Activated naive CD4-positive, alpha-beta T cell treated with anti-CD3 and anti-CD28 coated beads, Interleukin-2, amount 50 U/mL, for 16 hours (primary cell): ENCODE measurements around the gene PLXNA3.

Source experiments
- DNase-seq: peaks from one replicate; pipeline ENCODE4 v3.0.0-alpha.2; 2020

PLXNA3 gene

GRCh38 chrX:154436374-154436982 lies 21.6 kb upstream of the PLXNA3 start:
- peak; percentile 61 for DNase-seq

GRCh38 chrX:154436983-154437752 lies 20.9 kb upstream of the PLXNA3 start, which contains the start of gene GDI1:
TSS of gene GDI1 (plus strand) at chrX:154437154. CDS start at chrX:154437255, 101 bp downstream.
- peak; percentile 56 for DNase-seq

DNA sequence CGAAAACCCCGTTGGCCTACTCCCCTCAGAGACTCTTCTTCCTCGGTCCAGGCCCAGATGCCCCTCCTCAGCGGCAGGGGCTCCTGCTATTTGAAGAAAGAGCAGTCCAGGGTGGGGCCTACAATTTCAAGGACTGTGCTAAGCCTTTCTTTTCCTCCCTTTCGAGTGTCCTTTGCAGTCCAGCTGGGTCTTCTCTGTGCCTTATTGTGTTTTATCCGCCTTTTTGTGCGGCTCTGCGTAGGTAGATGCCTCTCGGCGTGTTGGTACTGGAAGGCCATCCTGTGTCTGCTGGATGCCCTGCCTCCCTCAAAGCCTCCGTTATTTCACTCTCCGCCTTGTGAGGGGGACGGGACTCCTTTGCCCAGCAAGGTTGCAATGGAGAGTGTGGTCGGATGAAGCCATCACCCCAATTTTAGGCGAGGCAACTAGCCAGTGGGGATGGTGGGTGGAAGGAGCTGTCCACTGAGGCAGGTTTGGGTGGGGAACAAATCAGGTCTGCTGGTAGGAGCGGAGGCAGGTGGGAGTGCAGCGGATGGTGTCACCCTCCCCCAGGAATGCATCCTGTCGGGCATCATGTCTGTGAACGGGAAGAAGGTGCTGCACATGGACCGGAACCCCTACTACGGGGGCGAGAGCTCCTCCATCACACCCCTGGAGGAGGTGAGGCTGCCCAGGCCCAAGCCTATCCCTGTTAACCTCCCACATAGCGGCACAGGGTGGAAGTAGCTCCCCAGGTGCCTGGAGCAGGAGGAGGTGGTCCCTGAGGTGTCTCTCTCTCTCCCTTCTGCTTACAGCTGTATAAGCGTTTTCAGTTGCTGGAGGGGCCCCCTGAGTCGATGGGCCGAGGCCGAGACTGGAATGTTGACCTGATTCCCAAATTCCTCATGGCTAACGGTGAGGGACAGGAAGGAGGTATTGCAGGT lies 19.8 kb upstream of the PLXNA3 start:
- no peak for DNase-seq

DNA sequence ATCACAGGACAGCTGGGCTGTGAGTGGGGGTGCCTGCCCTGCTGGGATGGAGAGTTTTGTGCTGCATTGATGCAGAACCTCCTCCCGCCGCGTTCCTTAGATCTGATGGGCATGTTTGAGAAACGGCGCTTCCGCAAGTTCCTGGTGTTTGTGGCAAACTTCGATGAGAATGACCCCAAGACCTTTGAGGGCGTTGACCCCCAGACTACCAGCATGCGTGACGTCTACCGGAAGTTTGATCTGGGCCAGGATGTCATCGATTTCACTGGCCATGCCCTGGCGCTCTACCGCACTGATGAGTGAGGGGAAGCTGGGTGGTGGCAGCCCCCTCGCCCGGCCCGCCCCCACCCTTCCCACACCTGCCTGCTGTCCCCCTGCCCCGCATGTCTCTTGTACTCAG lies 18.2 kb upstream of the PLXNA3 start:
- no peak for DNase-seq

DNA sequence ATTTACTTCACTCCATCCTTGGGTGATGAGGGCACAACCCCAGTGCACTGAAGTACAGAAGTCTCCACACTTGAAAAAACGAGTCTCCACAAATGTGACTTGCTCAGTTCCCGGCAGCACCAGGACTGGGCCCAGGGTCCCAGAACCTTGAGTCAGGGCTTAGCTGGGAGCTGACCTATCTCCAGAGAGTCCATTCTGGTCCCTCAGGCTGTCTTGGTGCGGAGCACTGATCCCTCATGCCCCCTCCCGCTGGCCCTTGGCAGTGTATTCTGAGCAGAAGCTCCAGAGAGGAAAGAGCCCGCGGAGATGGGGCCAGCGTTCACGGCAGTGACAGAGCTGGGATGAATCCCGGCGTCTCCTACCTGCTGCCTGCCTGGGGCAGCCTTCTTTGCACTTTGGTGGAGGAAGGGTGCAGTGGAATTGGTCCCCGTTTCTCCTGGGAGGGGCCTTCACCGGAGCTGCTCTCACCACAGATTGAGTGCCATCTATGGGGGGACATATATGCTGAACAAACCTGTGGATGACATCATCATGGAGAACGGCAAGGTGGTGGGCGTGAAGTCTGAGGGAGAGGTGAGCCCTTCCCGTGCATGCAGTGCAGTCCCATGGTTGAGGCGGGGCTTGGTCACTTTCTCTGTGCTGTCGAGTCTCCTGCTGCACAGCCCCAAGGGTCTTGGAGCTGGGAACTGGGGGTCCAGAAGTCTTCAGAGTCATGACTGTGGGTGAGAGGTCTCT lies 17.3 kb upstream of the PLXNA3 start:
- DNase-seq, result no peak

GRCh38 chrX:154441564-154441963 lies 16.5 kb upstream of the PLXNA3 start:
- DNase-seq, result no peak

GRCh38 chrX:154441984-154442707 lies 15.9 kb upstream of the PLXNA3 start:
- no peak for DNase-seq

DNA sequence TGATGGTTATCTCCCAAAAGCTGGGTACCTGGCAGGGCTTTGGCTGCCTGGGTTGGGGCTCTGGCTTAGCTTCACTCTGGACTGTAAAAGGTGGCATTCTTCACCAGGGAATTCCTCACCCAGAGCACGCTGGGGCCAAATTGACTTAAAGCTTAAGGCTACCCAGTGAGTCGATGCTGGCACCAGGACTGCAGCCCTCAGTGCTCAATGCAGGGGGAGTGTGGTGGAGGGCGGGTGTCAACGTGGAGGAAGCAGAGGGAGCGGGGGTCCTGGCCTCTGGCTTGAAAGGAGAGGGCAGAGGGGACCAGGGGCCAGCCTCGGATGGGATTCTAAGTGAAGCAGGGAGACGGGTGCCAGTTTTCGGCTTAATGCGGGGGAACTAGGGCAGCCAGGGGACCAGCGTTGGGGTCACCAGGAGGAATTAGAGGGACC lies 14.6 kb upstream of the PLXNA3 start:
- DNase-seq, result no peak

GRCh38 chrX:154443992-154444754 lies 13.9 kb upstream of the PLXNA3 start, which contains the start of gene FAM50A:
TSS of gene FAM50A (plus strand) at chrX:154444141. CDS start at chrX:154444236, 95 bp downstream.
- DNase-seq, result peak; percentile 72

- DNase-seq, result no peak
Measured at GRCh38 chrX:154444755-154445246, 13.3 kb upstream of the PLXNA3 start.

GRCh38 chrX:154445776-154446175 lies 12.3 kb upstream of the PLXNA3 start:
- DNase-seq, result no peak

- no peak for DNase-seq
Measured at GRCh38 chrX:154446430-154446829, 11.7 kb upstream of the PLXNA3 start.

DNA sequence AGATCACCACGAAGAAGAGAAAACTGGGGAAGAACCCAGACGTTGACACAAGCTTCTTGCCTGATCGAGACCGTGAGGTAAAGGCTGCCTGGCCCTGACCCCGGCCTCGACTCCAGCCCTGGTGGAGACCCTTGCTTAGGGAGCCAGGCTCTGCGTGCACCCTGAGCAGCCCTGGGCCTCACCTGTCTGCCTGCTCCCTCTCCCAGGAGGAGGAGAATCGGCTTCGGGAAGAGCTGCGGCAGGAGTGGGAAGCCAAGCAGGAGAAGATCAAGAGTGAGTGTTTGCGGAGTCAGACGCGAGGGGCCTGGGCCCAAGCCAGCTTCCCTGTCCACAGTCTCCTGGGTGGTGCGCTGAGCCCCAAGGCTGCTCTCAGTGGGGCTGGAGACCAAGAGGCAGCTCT lies 9.6 kb upstream of the PLXNA3 start:
- no peak for DNase-seq

DNA sequence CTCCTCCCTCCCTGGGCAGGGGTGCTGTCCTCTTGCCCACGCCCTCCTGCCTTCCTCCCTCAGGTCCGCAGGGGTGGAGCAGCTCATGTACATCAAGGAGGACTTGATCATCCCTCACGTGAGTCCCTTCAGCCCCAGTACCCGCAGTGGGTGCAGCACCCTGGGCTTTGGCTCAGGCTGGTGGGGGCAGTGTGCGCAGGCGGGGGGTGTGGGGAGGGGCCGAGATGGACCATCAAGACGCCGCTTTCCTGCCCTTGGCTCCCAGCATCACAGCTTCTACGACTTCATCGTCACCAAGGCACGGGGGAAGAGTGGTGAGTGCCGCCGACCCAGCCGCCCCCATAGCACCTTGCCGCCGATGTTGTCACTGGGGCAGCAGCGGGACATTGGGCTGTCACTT lies 8.5 kb upstream of the PLXNA3 start:
- DNase-seq, result no peak

DNA sequence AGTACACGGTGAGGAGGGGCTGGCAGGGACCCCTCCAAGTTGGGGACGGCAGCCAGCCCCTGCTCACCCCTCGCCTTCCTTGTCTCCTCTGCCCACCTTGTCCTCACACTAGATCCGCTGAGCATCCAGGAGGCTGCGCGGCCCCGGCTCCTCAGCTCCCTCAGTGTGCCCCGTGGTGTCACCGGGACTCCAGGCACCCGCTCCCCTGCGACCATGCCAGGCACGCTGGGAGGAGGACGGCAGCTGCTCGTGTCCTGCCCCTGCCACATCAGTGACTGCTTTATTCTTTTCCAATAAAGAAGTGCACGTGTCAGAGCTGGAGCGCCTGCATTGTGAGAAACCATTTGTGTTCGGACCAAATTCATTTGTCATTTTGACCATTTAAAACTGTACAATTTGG lies 7.8 kb upstream of the PLXNA3 start:
- no peak for DNase-seq

DNA sequence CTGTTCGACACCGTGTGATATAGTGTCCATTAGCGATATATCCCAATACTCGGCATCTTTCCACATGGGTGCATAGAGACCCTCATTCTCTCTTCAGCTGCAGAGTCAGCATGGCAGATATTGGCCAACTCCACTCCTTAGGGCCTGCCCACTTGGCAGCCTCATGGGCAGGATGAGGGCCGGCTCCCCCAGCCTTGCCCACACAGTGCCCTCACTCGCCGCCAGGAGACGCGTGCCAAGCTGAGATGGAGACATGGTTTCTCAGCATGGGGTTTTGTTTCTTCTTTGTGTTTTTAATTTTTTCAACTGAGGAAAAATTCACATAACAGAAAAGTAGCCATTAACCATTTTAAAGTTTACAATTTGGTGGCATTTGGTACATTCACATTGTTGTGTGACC lies 5.3 kb upstream of the PLXNA3 start:
- no peak for DNase-seq

DNA sequence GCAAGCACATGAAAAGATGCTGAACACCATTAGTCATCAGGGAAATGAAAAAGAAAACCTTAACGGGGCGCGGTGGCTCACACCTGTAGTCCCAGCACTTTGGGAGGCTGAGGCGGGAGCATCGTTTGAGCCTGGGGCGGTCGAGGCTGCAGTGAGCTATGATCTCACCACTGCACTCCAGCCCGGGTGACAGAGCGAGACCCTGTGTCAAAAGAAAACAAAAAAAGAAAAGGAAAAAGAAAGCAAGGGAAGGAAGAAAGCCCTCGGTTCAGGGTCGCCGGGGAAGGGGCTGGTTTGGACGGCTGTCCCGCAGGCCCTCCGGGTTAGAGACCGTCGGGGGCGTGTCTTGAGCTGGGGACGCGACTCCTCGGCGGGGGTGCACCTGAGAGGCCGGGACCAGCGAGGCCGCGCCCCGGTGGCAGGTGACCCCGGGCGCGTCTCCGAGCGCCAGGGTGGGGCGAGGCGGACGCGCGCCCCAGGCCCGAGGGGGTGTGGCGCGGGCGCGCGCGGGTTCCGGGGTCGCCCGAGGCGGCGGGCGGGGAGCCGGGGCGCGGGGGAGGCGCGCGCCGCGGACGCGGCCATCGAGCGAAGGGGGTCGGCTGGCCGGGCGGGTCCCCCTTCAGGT lies 478 bp upstream of the PLXNA3 start:
- peak; percentile 51 for DNase-seq

GRCh38 chrX:154458954-154459778 lies 1.1 kb downstream of the PLXNA3 start:
- no peak for DNase-seq

- no peak for DNase-seq
Measured at GRCh38 chrX:154459832-154460231, 1.8 kb downstream of the PLXNA3 start.
